Right lobe of liver (tissue), 6 donors: ENCODE results near the gene BMERB1. TPM values are rescaled to one million over a fixed set of nuclear protein-coding genes. Genes with fewer than 3 reads are reported as not detected.
"Not testable (repeated sequence)": the region's sequence is repeated elsewhere in the genome, so short reads cannot be mapped to it uniquely, and the experiment has no call there.

Source experiments
- ATAC-seq, 4 donors: fragments of 200-7000 bp; cut with Tn5 transposase; one replicate each; pipeline ENCODE4 v1.9.1; 2020; ENCODE audit warnings: mild to moderate bottlenecking in 4 of 4, moderate library complexity in 4 of 4
- DNase-seq, 3 donors: peaks; one replicate each; pipeline ENCODE4 v3.0.0-alpha.2; 2020
- H3K27ac ChIP-seq, 3 donors: fragments of 200-600 bp; one replicate each; pipeline ENCODE4 v1.8.0; 2022
- H3K27me3 ChIP-seq, 2 donors: fragments of 200-600 bp; one replicate each; pipeline ENCODE4 v1.8.0; 2022
- H3K36me3 ChIP-seq, 4 donors: fragments of 200-600 bp; sonication (generic) in 1 of 4; one replicate each; pipeline versions ENCODE4 v1.5.1 to v1.8.0; 2017 to 2022; ENCODE audit warnings: control low read depth in 1 of 4
- H3K4me1 ChIP-seq, 4 donors: fragments of 200-600 bp; sonication (generic) in 1 of 4; one replicate each; pipeline versions ENCODE4 v1.5.1 to v1.8.0; 2017 to 2022; ENCODE audit warnings: control low read depth in 1 of 4
- H3K4me3 ChIP-seq, 3 donors: fragments of 200-600 bp; one replicate each; pipeline ENCODE4 v1.8.0; 2022
- H3K9me3 ChIP-seq, 4 donors: fragments of 200-600 bp; sonication (generic) in 1 of 4; one replicate each; pipeline versions ENCODE4 v1.5.1 to v1.8.0; 2017 to 2022; ENCODE audit warnings: control low read depth in 1 of 4
- CTCF ChIP-seq, 4 donors: fragments of 200-600 bp in 3 of 4; fragments of 450-650 bp in 1 of 4; IDR thresholded peaks; one replicate each; pipeline versions ENCODE4 v1.5.1 to v1.8.0; 2016 to 2022; ENCODE audit warnings: antibody characterized with exemption in 4 of 4, mild to moderate bottlenecking in 2 of 4
- POLR2A ChIP-seq: fragments of 450-650 bp; IDR thresholded peaks from one replicate; pipeline ENCODE4 v1.6.1; 2017; ENCODE audit warnings: antibody characterized with exemption, mild to moderate bottlenecking
- WGBS: methylation state at CpG from one replicate; pipeline ENCODE4 v1.1.6; 2018; ENCODE audit warnings: low coverage, low lambda C conversion rate; ENCODE audit not compliant: insufficient coverage; ENCODE audit errors: missing lambda C conversion rate; 5-methylcytosine and 5-hydroxymethylcytosine counted together
- intact Hi-C, 2 donors: fragments of 100-400 bp; cut with DNase I; formaldehyde crosslinking; loops; one replicate each; pipeline versions ENCODE4 v1.11.2 to v1.14.1; 2022
- total RNA-seq, 6 experiments: library from RNA; depleted of rRNA in 2 of 6; stranded (reverse); fragments of >200 nt in 2 of 6; fragmentation: NEBNext Ultra II Directional in 3 of 6; extraction: Animal tissue kit (Norgen Biotek cat#: 25700) in 3 of 6; gene quantifications; one replicate each; pipeline versions ENCODE4 v1.1.0 to v1.2.4, GENCODE V29; 2016 to 2023
- donor health status: DM: no; HTN: yes; CAD: no.
- donor health status: DM: no; HTN: no; CAD: no.
- donor health status: DM: no; HTN: no; CAD: no.
- donor health status: DM: no; HTN: yes; CAD: no.
- donor health status: DM: no; HTN: yes; CAD: no.

BMERB1 gene
- total RNA-seq, 6 experiments from 2014 or later, result 7.0 to 24.0 (median 10.5) TPM

GRCh38 chr16:15452246-15452855, 18.0 kb downstream of the BMERB1 start:
- TF ChIP-seq CTCF (IDR thresholded peaks at IDR 0.05), result no peak
- TF ChIP-seq POLR2A, result no peak
- Histone ChIP-seq H3K27me3 (no peaks in the 10 kb centered on the region), H3K4me3 (no peak overlapping the region), H3K27ac (peak overlapping the region in 1 of 3 donors; percentile 33), H3K9me3 (no peaks in the 10 kb centered on the region), H3K36me3 (no peaks in the 10 kb centered on the region), H3K4me1 (peaks cover 0 to 54% (median 20%) of the 10 kb centered on the region in 4 donors)
- DNase-seq (peak in 2 of 3 donors; percentile 70 to 76), ATAC-seq (peak; percentile 25 to 66 (median 50))
- 1% methylated on average over 7 of the region's 8 CpGs for WGBS
- intact Hi-C loops, result no loop called here

- H3K27me3 ChIP-seq, H3K36me3 ChIP-seq, intact Hi-C loops, H3K27ac ChIP-seq, H3K4me3 ChIP-seq, ATAC-seq, H3K9me3 ChIP-seq, DNase-seq: not testable (repeated sequence)
- 85% methylated on average over 6 of the region's 7 CpGs for WGBS
- peaks cover 0 to 59% (median 21%) of the 10 kb centered on the region in 4 donors for H3K4me1 ChIP-seq
Observed at GRCh38 chr16:15453296-15453695, 18.9 kb downstream of the BMERB1 start.

GRCh38 chr16:15454933-15455332, 20.5 kb downstream of the BMERB1 start:
- Histone ChIP-seq H3K4me1 (peaks cover 0 to 59% (median 21%) of the 10 kb centered on the region in 4 donors), H3K27ac (peak overlapping the region in 2 of 3 donors; percentile 34 to 66)
- H3K36me3 ChIP-seq, H3K27me3 ChIP-seq, H3K4me3 ChIP-seq, H3K9me3 ChIP-seq, intact Hi-C loops: not testable (repeated sequence)
- ATAC-seq (peak; percentile 75 to 78 (median 76)), DNase-seq (peak; percentile 49 to 75 (median 73))
- WGBS, result 28% methylated on average over 11 of the region's 11 CpGs

GRCh38 chr16:15457400-15457799, 23.0 kb downstream of the BMERB1 start:
- H3K9me3 ChIP-seq, result no peaks in the 10 kb centered on the region
- peaks cover 0 to 47% (median 16%) of the 10 kb centered on the region in 4 donors for H3K4me1 ChIP-seq
- DNase-seq, result no peak
- intact Hi-C loops, result no loop called here
- H3K27ac ChIP-seq, result no peak overlapping the region
- H3K4me3 ChIP-seq, result no peak overlapping the region
- TF ChIP-seq POLR2A, result no peak
- TF ChIP-seq CTCF (IDR thresholded peaks at IDR 0.05), result no peak
- 80% methylated on average over 3 of the region's 3 CpGs for WGBS
- no peak for ATAC-seq
- no peaks in the 10 kb centered on the region for H3K36me3 ChIP-seq
- H3K27me3 ChIP-seq, result no peaks in the 10 kb centered on the region

DNA sequence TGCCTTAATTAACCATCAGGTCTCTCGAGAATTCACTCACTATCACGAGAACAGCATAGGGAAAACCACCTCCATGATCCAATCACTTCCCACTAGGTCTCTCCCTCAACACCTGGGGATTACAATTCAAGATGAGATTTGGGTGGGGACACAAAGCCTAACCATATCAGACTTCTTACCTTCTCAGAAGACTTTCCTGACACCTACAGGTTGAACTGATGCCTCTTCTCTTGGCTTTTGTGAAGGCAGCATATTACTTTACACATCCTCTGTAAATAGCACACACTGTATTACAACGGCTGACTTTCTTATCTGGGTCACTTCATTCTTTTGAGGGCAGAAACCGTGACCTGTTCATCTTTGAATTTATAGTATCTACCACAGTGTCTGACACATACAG, 23.6 kb downstream of the BMERB1 start:
- DNase-seq (no peak), ATAC-seq (no peak)
- no peaks in the 10 kb centered on the region for H3K27me3 ChIP-seq
- H3K4me1 ChIP-seq, result peaks cover 0 to 42% (median 16%) of the 10 kb centered on the region in 4 donors
- no peaks in the 10 kb centered on the region for H3K36me3 ChIP-seq
- no peak overlapping the region for H3K27ac ChIP-seq
- WGBS, result 49% methylated on average over 4 of the region's 4 CpGs
- H3K4me3 ChIP-seq, result no peak overlapping the region
- TF ChIP-seq POLR2A (no peak), CTCF (IDR thresholded peaks at IDR 0.05) (peak in 1 of 4 donors; percentile 9)
- no peaks in the 10 kb centered on the region for H3K9me3 ChIP-seq
- intact Hi-C loops, result no loop called here
